ENCODE data around the gene L1TD1.

DNA sequence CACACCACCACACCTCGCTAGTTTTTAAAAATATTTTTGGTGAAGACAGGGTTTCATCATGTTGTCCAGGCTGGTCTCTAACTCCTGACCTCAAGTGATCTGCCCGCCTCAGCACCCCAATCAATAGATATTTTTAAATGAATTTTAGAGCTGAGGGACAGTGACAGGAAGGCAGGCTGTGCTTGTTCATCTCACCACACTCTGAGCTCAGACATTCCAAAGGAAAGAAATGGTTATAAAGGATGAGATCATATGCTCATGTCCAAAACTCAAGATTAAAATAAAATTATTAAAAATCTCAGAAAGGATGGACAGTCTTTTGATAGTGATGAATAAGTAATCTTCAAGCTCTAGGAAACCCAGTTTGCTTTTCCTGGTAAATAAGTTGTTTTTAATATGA lies 40.9 kb downstream of the L1TD1 start:
- TF ChIP-seq, protein P1, sequence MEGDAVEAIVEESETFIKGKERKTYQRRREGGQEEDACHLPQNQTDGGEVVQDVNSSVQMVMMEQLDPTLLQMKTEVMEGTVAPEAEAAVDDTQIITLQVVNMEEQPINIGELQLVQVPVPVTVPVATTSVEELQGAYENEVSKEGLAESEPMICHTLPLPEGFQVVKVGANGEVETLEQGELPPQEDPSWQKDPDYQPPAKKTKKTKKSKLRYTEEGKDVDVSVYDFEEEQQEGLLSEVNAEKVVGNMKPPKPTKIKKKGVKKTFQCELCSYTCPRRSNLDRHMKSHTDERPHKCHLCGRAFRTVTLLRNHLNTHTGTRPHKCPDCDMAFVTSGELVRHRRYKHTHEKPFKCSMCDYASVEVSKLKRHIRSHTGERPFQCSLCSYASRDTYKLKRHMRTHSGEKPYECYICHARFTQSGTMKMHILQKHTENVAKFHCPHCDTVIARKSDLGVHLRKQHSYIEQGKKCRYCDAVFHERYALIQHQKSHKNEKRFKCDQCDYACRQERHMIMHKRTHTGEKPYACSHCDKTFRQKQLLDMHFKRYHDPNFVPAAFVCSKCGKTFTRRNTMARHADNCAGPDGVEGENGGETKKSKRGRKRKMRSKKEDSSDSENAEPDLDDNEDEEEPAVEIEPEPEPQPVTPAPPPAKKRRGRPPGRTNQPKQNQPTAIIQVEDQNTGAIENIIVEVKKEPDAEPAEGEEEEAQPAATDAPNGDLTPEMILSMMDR (IDR thresholded peaks at IDR 0.05), result no peak
- no peak for TF ChIP-seq POLR2A (IDR thresholded peaks at IDR 0.05)

Measured in lower leg skin (tissue), 3 donors.